Globus pallidus (tissue), 1 donor: ENCODE measurements around the gene CLEC9A.

Source experiments
- DNase-seq: peaks from one replicate; pipeline ENCODE4 v3.0.0-alpha.2; 2015; ENCODE audit warnings: low spot score

Gene CLEC9A

DNA sequence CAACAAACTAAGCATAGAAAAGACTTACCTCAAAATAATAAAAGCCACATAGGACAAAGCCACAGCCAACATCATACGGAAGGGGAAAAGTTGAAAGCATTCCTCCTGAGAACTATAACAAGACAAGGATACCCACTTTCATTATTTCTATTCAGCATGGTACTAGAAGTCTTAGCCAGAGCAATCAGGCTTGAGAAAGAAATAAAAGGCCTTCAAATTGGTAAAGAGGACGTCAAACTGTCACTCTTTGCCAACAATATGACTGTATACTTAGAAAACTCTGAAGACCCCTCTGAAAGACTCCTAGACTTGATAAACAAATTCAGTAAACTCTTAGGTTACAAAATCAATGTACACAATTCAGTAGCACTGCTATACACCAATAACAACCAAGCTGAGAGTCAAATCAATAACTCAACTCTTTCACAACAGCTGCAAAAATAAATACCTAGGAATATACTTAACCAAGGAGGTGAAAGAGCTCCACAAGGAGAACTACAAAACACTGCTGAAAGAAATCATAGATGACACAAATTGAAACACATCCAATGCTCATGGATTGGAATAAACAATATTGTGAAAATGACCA is 79.9 kb downstream of the CLEC9A start:
- no peak for DNase-seq

DNA sequence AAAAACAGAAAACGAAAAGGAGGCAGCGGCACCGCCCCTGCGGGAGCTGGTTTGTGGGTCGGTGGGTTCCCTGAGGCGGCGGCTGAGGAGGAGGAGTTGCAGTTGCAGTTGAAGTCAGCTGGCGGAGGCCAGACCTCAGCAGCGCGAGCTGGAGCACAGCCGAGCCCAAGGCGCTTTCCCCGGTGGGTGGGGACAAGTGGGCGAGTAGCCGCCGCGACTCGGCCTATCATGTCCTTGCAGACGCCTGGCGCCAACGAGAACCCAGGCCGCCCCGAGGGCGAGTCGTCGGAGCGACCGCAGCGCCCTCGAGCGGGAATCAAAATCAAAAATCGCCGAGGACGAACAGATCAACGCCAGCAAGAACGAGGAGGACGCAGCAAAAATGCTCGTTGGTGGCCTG is 81.0 kb downstream of the CLEC9A start:
- no peak for DNase-seq

DNA sequence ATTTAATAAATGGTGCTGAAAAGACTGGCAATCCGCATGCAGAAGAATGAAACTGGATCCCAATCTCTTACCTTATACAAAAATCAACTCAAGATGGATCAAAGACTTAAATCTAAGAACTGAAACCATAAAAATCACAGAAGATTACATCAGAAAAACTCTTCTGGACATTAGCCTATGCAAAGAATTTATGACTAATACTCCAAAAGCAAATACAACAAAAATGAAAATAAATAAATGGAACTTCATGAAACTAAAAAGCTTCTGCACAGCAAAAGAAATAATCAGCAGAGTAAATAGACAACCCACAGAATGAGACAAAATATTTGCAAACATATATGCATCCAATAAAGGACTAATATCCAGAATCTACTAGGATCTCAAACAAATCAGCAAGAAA is 82.6 kb downstream of the CLEC9A start:
- no peak for DNase-seq

- DNase-seq = no peak
These were observed 83.4 kb downstream of the CLEC9A start for GRCh38 chr12:10113920-10114319.

DNA sequence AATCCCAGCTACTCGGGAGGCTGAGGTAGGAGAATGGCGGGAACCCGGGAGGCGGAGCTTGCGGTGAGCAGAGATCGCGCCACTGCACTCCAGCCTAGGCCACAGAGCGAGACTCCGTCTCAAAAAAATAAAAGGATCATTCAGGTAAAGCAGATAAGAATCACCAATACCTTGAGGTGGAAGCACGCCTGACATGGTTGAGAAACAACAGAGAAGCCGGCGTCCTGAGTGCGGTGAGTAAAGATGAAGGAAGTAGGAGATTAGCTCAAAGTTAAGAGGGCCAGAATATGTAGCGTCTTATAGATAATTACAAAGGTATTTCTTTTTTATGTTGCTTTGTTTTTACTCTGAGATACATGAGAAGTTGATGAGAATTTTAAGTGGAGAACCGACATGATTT is 84.8 kb downstream of the CLEC9A start:
- no peak for DNase-seq
